DND-41 (cell line): ENCODE measurements around the gene MYH9.

ENCODE experiments used
- ATAC-seq: fragments of 200-7000 bp; cut with Tn5 transposase; 3 replicates; pipeline ENCODE4 v1.9.1; 2021; ENCODE audit warnings: low read depth; ENCODE audit not compliant: insufficient read depth
- DNase-seq: peaks from one replicate; pipeline ENCODE4 v3.0.0-alpha.2; 2020
- H2AFZ ChIP-seq: 2 replicates; pipeline ENCODE4 v1.6.0; 2012; ENCODE audit warnings: low read depth, low read length
- H3K27ac ChIP-seq: 2 replicates; pipeline ENCODE4 v1.5.1; 2012; ENCODE audit warnings: low read length, inconsistent platforms
- H3K27me3 ChIP-seq: fragments of 200-600 bp; sonication (generic); 2 replicates; pipeline ENCODE4 v1.6.0; 2012; ENCODE audit warnings: low read length, mild to moderate bottlenecking, inconsistent platforms; ENCODE audit not compliant: insufficient read depth, poor library complexity
- H3K36me3 ChIP-seq: 2 replicates; pipeline ENCODE4 v1.5.1; 2012; ENCODE audit warnings: low read length, inconsistent platforms; ENCODE audit not compliant: insufficient read depth
- H3K4me1 ChIP-seq: 2 replicates; pipeline ENCODE4 v1.5.1; 2012; ENCODE audit warnings: mild to moderate bottlenecking, low read length; ENCODE audit not compliant: insufficient read depth
- H3K4me2 ChIP-seq: 2 replicates; pipeline ENCODE4 v1.6.0; 2012; ENCODE audit warnings: mild to moderate bottlenecking, moderate library complexity, low read length, inconsistent platforms; ENCODE audit not compliant: insufficient read depth
- H3K4me3 ChIP-seq, 2 experiments: fragments of 200-600 bp in 1 of 2; shearing (Covaris generic) in 1 of 2; 2 replicates each; pipeline ENCODE4 v1.5.1; 2012 to 2016; ENCODE audit warnings: inconsistent platforms in 2 of 2, low read length in 2 of 2, mild to moderate bottlenecking in 2 of 2, low read depth in 1 of 2, moderate library complexity in 1 of 2
- H3K79me2 ChIP-seq: 2 replicates; pipeline ENCODE4 v1.6.0; 2012; ENCODE audit warnings: low read length, inconsistent platforms; ENCODE audit not compliant: insufficient read depth
- H3K9ac ChIP-seq: 2 replicates; pipeline ENCODE4 v1.6.0; 2012; ENCODE audit warnings: low read depth, mild to moderate bottlenecking, inconsistent platforms, low read length, moderate library complexity
- H3K9me3 ChIP-seq: 2 replicates; pipeline ENCODE4 v1.5.1; 2012; ENCODE audit warnings: low read length, moderate library complexity, mild to moderate bottlenecking, inconsistent platforms; ENCODE audit not compliant: insufficient read depth, severe bottlenecking
- H4K20me1 ChIP-seq: 2 replicates; pipeline ENCODE4 v1.6.0; 2012; ENCODE audit warnings: low read length; ENCODE audit not compliant: insufficient read depth
- CTCF ChIP-seq: IDR thresholded peaks from 2 replicates; pipeline ENCODE4 v1.5.1; 2012; ENCODE audit warnings: borderline replicate concordance, low read length, moderate library complexity, mild to moderate bottlenecking; ENCODE audit not compliant: poor library complexity, severe bottlenecking; ENCODE audit errors: extremely low read depth
- EZH2 ChIP-seq: IDR thresholded peaks from 3 replicates; pipeline ENCODE4 v1.6.1; 2012; ENCODE audit warnings: borderline replicate concordance, low read depth, mild to moderate bottlenecking, moderate library complexity, low read length, inconsistent platforms; ENCODE audit not compliant: severe bottlenecking

The MYH9 gene

GRCh38 chr22:36335621-36336020 is 52.1 kb downstream of the MYH9 start:
- Histone ChIP-seq H3K9me3 (no peaks in the 10 kb centered on the region), H3K27me3 (no peaks in the 10 kb centered on the region), H2AFZ (no peak overlapping the region), H3K79me2 (peaks cover 82% of the 10 kb centered on the region), H3K27ac (peak overlapping the region; percentile 91), H3K9ac (no peak overlapping the region), H3K4me3 (no peak overlapping the region), H3K36me3 (peaks cover 92% of the 10 kb centered on the region), H4K20me1 (peaks cover 42% of the 10 kb centered on the region), H3K4me1 (peaks cover 50% of the 10 kb centered on the region), H3K4me2 (no peak overlapping the region)
- ATAC-seq (no peak), DNase-seq (no peak)
- TF ChIP-seq CTCF, result no peak
- no peak for TF ChIP-seq EZH2

- H3K4me1 ChIP-seq, result peaks cover 56% of the 10 kb centered on the region
- H2AFZ ChIP-seq, result no peak overlapping the region
- peaks cover 92% of the 10 kb centered on the region for H3K36me3 ChIP-seq
- H3K27ac ChIP-seq, result peak overlapping the region; percentile 91
- H3K4me3 ChIP-seq, result no peak overlapping the region
- TF ChIP-seq EZH2 (no peak), CTCF (no peak)
- H3K79me2 ChIP-seq, result peaks cover 88% of the 10 kb centered on the region
- DNase-seq (no peak), ATAC-seq (no peak)
- no peaks in the 10 kb centered on the region for H3K9me3 ChIP-seq
- H3K9ac ChIP-seq, result no peak overlapping the region
- H3K4me2 ChIP-seq, result no peak overlapping the region
- no peaks in the 10 kb centered on the region for H3K27me3 ChIP-seq
- peaks cover 44% of the 10 kb centered on the region for H4K20me1 ChIP-seq
Observed at GRCh38 chr22:36334821-36335603, 52.8 kb downstream of the MYH9 start.

- no peak overlapping the region for H3K4me2 ChIP-seq
- TF ChIP-seq EZH2 (no peak), CTCF (no peak)
- H3K4me3 ChIP-seq, result no peak overlapping the region
- H3K4me1 ChIP-seq, result peaks cover 64% of the 10 kb centered on the region
- no peak for ATAC-seq
- H4K20me1 ChIP-seq, result peaks cover 44% of the 10 kb centered on the region
- no peaks in the 10 kb centered on the region for H3K9me3 ChIP-seq
- no peaks in the 10 kb centered on the region for H3K27me3 ChIP-seq
- DNase-seq, result no peak
- peak overlapping the region; percentile 91 for H3K27ac ChIP-seq
- peaks cover 92% of the 10 kb centered on the region for H3K79me2 ChIP-seq
- no peak overlapping the region for H3K9ac ChIP-seq
- H3K36me3 ChIP-seq, result peaks cover 91% of the 10 kb centered on the region
- no peak overlapping the region for H2AFZ ChIP-seq
Observed at GRCh38 chr22:36334081-36334820, 53.5 kb downstream of the MYH9 start.
